ENCODE measurements around the gene FIG4. TPM values are rescaled to one million over a fixed set of nuclear protein-coding genes. Genes with fewer than 3 reads are reported as not detected.
A peak's percentile ranks its signal among the peaks of the same experiment; 100 is the strongest.

FIG4 gene
- total RNA-seq: 10 to 100 TPM; 14.7 to 23.9 (median 18.1) TPM

GRCh38 chr6:109690737-109691621 is at the start of gene FIG4, which contains the start of gene AK9:
Gene FIG4 (plus strand): TSS chr6:109691296. CDS start chr6:109691436, 140 bp downstream.
Gene AK9 (minus strand): TSS chr6:109691202. CDS start chr6:109675745, 15,457 bp downstream.
- Histone ChIP-seq H3K27me3 (no peaks in the 10 kb centered on the region), H3K4me1 (peaks cover 0 to 16% (median 2%) of the 10 kb centered on the region in 4 donors), H3K9me3 (no peaks in the 10 kb centered on the region), H3K36me3 (no peaks in the 10 kb centered on the region), H3K4me3 (peak within 1 kb of the TSS; percentile 69 to 91 (median 88)), H3K27ac (peak within 1 kb of the TSS; percentile 81 to 90 (median 83))
- DNase-seq: peak; percentile 94 to 97 (median 96)
- TF ChIP-seq POLR2A (IDR thresholded peaks at IDR 0.05) (peak; percentile 62 to 75), CTCF (IDR thresholded peaks at IDR 0.05) (peak in 3 of 6 experiments; percentile 10 to 24 (median 22))

- no peak for TF ChIP-seq POLR2A (IDR thresholded peaks at IDR 0.05)
- no peak for TF ChIP-seq CTCF (IDR thresholded peaks at IDR 0.05)
- DNase-seq: no peak
- no peaks in the 10 kb centered on the region for H3K36me3 ChIP-seq
- no peak overlapping the region for H3K4me3 ChIP-seq
- no peaks in the 10 kb centered on the region for H3K4me1 ChIP-seq
- no peaks in the 10 kb centered on the region for H3K9me3 ChIP-seq
- H3K27ac ChIP-seq: no peak overlapping the region
- no peaks in the 10 kb centered on the region for H3K27me3 ChIP-seq
These were observed 47.0 kb upstream of the FIG4 start for GRCh38 chr6:109644131-109644530.

- H3K4me1 ChIP-seq: no peaks in the 10 kb centered on the region
- DNase-seq: no peak
- H3K36me3 ChIP-seq: no peaks in the 10 kb centered on the region
- TF ChIP-seq CTCF (IDR thresholded peaks at IDR 0.05) (no peak), POLR2A (IDR thresholded peaks at IDR 0.05) (no peak)
- no peaks in the 10 kb centered on the region for H3K9me3 ChIP-seq
- no peak overlapping the region for H3K4me3 ChIP-seq
- H3K27me3 ChIP-seq: no peaks in the 10 kb centered on the region
- no peak overlapping the region for H3K27ac ChIP-seq
These were observed 37.8 kb upstream of the FIG4 start for GRCh38 chr6:109653264-109653663.

- DNase-seq: no peak
- no peak overlapping the region for H3K27ac ChIP-seq
- H3K36me3 ChIP-seq: no peaks in the 10 kb centered on the region
- no peak overlapping the region for H3K4me3 ChIP-seq
- H3K9me3 ChIP-seq: no peaks in the 10 kb centered on the region
- no peaks in the 10 kb centered on the region for H3K4me1 ChIP-seq
- no peaks in the 10 kb centered on the region for H3K27me3 ChIP-seq
- TF ChIP-seq POLR2A (IDR thresholded peaks at IDR 0.05) (no peak), CTCF (IDR thresholded peaks at IDR 0.05) (no peak)
These were observed 35.3 kb upstream of the FIG4 start for GRCh38 chr6:109655761-109656262.

- no peak for DNase-seq
- no peaks in the 10 kb centered on the region for H3K9me3 ChIP-seq
- H3K27ac ChIP-seq: no peak overlapping the region
- H3K4me1 ChIP-seq: no peaks in the 10 kb centered on the region
- no peak overlapping the region for H3K4me3 ChIP-seq
- no peaks in the 10 kb centered on the region for H3K36me3 ChIP-seq
- TF ChIP-seq POLR2A (IDR thresholded peaks at IDR 0.05) (no peak), CTCF (IDR thresholded peaks at IDR 0.05) (no peak)
- H3K27me3 ChIP-seq: no peaks in the 10 kb centered on the region
These were observed 30.4 kb upstream of the FIG4 start for GRCh38 chr6:109660526-109661320.

Measured in Peyer's patch (tissue), 4 donors.